Psoas muscle (tissue), 8 donors: ENCODE measurements around the gene BIN2. TPM values are rescaled to one million over a fixed set of nuclear protein-coding genes. Genes with fewer than 3 reads are reported as not detected.
A peak's percentile ranks its signal among the peaks of the same experiment; 100 is the strongest.

Experiments used
- ATAC-seq, 4 donors: fragments of 200-7000 bp; cut with Tn5 transposase; one replicate each; pipeline ENCODE4 v1.9.1; 2020; ENCODE audit warnings: moderate library complexity in 3 of 4, mild to moderate bottlenecking in 2 of 4
- DNase-seq, 2 donors: peaks; one replicate each; pipeline ENCODE4 v3.0.0-alpha.2; 2020
- H3K27ac ChIP-seq: fragments of 200-600 bp; one replicate; pipeline ENCODE4 v1.8.0; 2022
- H3K27me3 ChIP-seq, 3 donors: fragments of 200-600 bp in 1 of 3; one replicate each; pipeline versions ENCODE4 v1.6.1 to v1.8.0; 2013 to 2022; ENCODE audit warnings: low read length in 2 of 3, mild to moderate bottlenecking in 2 of 3, moderate library complexity in 1 of 3; ENCODE audit not compliant: insufficient read depth in 3 of 3
- H3K36me3 ChIP-seq, 2 donors: fragments of 200-600 bp in 1 of 2; one replicate each; pipeline versions ENCODE4 v1.6.1 to v1.8.0; 2013 to 2022; ENCODE audit warnings: low read depth in 1 of 2, mild to moderate bottlenecking in 1 of 2, moderate library complexity in 1 of 2; ENCODE audit not compliant: insufficient read depth in 1 of 2
- H3K4me1 ChIP-seq: fragments of 200-600 bp; one replicate; pipeline ENCODE4 v1.8.0; 2022
- H3K4me3 ChIP-seq: fragments of 200-600 bp; one replicate; pipeline ENCODE4 v1.8.0; 2022; ENCODE audit warnings: mild to moderate bottlenecking
- H3K9me3 ChIP-seq: fragments of 200-600 bp; one replicate; pipeline ENCODE4 v1.8.0; 2022
- CTCF ChIP-seq: fragments of 200-600 bp; IDR thresholded peaks from one replicate; pipeline ENCODE4 v1.8.0; 2022; ENCODE audit warnings: antibody characterized with exemption
- WGBS, 3 donors: extraction: QIAGEN DNeasy Blood & Tissue Kit; methylation state at CpG; one replicate each; pipeline versions ENCODE4 v1.1.6 to v1.1.7; 2013; 5-methylcytosine and 5-hydroxymethylcytosine counted together
- intact Hi-C, 2 donors: fragments of 100-400 bp; cut with DNase I; formaldehyde crosslinking; loops; one replicate each; pipeline versions ENCODE4 v1.11.0 to v1.14.2; 2022
- polyA plus RNA-seq, 3 donors: library from polyadenylated mRNA; stranded (reverse); fragments of 200-250 nt; gene quantifications; one replicate each; pipeline ENCODE4 v1.2.3, GENCODE V29; 2013
- total RNA-seq, 4 donors: library from RNA; stranded (reverse); fragmentation: NEBNext Ultra II Directional in 2 of 4; extraction: Animal tissue kit (Norgen Biotek cat#: 25700) in 2 of 4; gene quantifications; one replicate each; pipeline versions ENCODE4 v1.2.1 to v1.2.4, GENCODE V29; 2021 to 2023
- donor health status: healthy with polysubstance abuse.
- donor health status: DM: no; HTN: no; CAD: no; lungs with moderate emphysema.
- donor health status: Bipolar disorder and iron deficiency.
- donor health status: healthy.
- donor health status: DM: yes; HTN: yes; CAD: no.
- donor health status: DM: no; HTN: no; CAD: no.
- donor health status: DM: no; HTN: no; CAD: no.
- donor health status: DM: yes; HTN: yes; CAD: no.

Gene BIN2
- total and polyA plus RNA-seq, 7 donors = 0.37 to 2.0 (median 0.81) TPM

GRCh38 chr12:51270951-51271518, 52.9 kb downstream of the BIN2 start:
- peak; percentile 47 to 56 (median 54) for ATAC-seq
- H3K4me3 ChIP-seq = peak overlapping the region; percentile 77
- H3K4me1 ChIP-seq = no peaks in the 10 kb centered on the region
- no peaks in the 10 kb centered on the region for H3K9me3 ChIP-seq
- DNase-seq = no peak
- H3K27ac ChIP-seq = no peak overlapping the region
- no peak for TF ChIP-seq CTCF
- peaks cover 0 to 29% (median 0%) of the 10 kb centered on the region in 3 donors for H3K27me3 ChIP-seq
- H3K36me3 ChIP-seq = no peaks in the 10 kb centered on the region
- intact Hi-C loops = loop anchor here in 1 of 2 donors (5.0 kb wide), 1 partner anchor 261 kb away; no protein-coding TSS in a partner anchor
- 52 to 55% (median 54%) methylated on average over 9 of the region's 9 CpGs for WGBS, 3 donors

- ATAC-seq (peak; percentile 64 to 75 (median 70)), DNase-seq (peak; percentile 52 to 68)
- 1% methylated on average over 54 to 83 of the region's 83 CpGs for WGBS, 3 donors
- no peaks in the 10 kb centered on the region for H3K4me1 ChIP-seq
- peak within 1 kb of the TSS; percentile 36 for H3K27ac ChIP-seq
- intact Hi-C loops = loop anchor here in 1 of 2 donors (5.0 kb wide), 1 partner anchor 262 kb away; no protein-coding TSS in a partner anchor
- peak within 1 kb of the TSS; percentile 77 for H3K4me3 ChIP-seq
- no peaks in the 10 kb centered on the region for H3K9me3 ChIP-seq
- H3K36me3 ChIP-seq = no peaks in the 10 kb centered on the region
- H3K27me3 ChIP-seq = peaks cover 0 to 29% (median 0%) of the 10 kb centered on the region in 3 donors
- TF ChIP-seq CTCF = no peak
Observed at GRCh38 chr12:51270067-51270950, 53.7 kb downstream of the BIN2 start, which contains the start of gene SMAGP. TSS of gene SMAGP (minus strand) at chr12:51270415. CDS start at chr12:51269278, 1,137 bp downstream.

- H3K27ac ChIP-seq = peak overlapping the region; percentile 36
- DNase-seq = peak; percentile 31 to 60
- 13 to 34% (median 19%) methylated on average over 19 to 59 of the region's 59 CpGs for WGBS, 3 donors
- H3K4me3 ChIP-seq = peak overlapping the region; percentile 77
- intact Hi-C loops = loop anchor here (5.0 kb wide), 2 partner anchors 73 to 263 kb away; no protein-coding TSS in a partner anchor
- peaks cover 0 to 29% (median 0%) of the 10 kb centered on the region in 3 donors for H3K27me3 ChIP-seq
- ATAC-seq = peak; percentile 58 to 73 (median 64)
- H3K9me3 ChIP-seq = no peaks in the 10 kb centered on the region
- no peaks in the 10 kb centered on the region for H3K4me1 ChIP-seq
- peak; percentile 30 for TF ChIP-seq CTCF
- H3K36me3 ChIP-seq = no peaks in the 10 kb centered on the region
Observed at GRCh38 chr12:51269174-51270066, 54.6 kb downstream of the BIN2 start.

- TF ChIP-seq CTCF = no peak
- no peaks in the 10 kb centered on the region for H3K9me3 ChIP-seq
- peaks cover 0 to 7% (median 0%) of the 10 kb centered on the region in 3 donors for H3K27me3 ChIP-seq
- DNase-seq = no peak
- ATAC-seq = no peak
- intact Hi-C loops = loop anchor here (5.0 kb wide), 1 partner anchor 77 kb away; no protein-coding TSS in a partner anchor
- no peaks in the 10 kb centered on the region for H3K4me1 ChIP-seq
- H3K36me3 ChIP-seq = no peaks in the 10 kb centered on the region
- H3K27ac ChIP-seq = no peak overlapping the region
- H3K4me3 ChIP-seq = no peak overlapping the region
Observed at GRCh38 chr12:51265024-51265423, 59.0 kb downstream of the BIN2 start.
